DOHH2 (cell line): ENCODE results near the gene PGA4.
"Not testable (repeated sequence)": the region's sequence is repeated elsewhere in the genome, so short reads cannot be mapped to it uniquely, and the experiment has no call there.

Source experiments
- H3F3A ChIP-seq: fragments of 200-600 bp; sonication (generic), shearing (Covaris generic); 2 replicates; pipeline ENCODE4 v1.6.0; 2016; ENCODE audit warnings: antibody characterized with exemption, mild to moderate bottlenecking; ENCODE audit not compliant: control insufficient read depth, insufficient read depth
- H3K27ac ChIP-seq: fragments of 200-600 bp; sonication (generic); 2 replicates; pipeline ENCODE4 v1.5.1; 2014; ENCODE audit warnings: low read depth, mild to moderate bottlenecking, low read length, moderate library complexity
- H3K27me3 ChIP-seq: fragments of 200-600 bp; sonication (generic); 2 replicates; pipeline ENCODE4 v1.6.1; 2014; ENCODE audit warnings: mild to moderate bottlenecking, low read length, mixed read lengths; ENCODE audit not compliant: control insufficient read depth
- H3K36me3 ChIP-seq: fragments of 200-600 bp; sonication (generic); 2 replicates; pipeline ENCODE4 v1.6.1; 2014; ENCODE audit warnings: mild to moderate bottlenecking, low read length, moderate library complexity, mixed read lengths; ENCODE audit not compliant: control insufficient read depth
- H3K4me1 ChIP-seq: fragments of 200-600 bp; sonication (generic); 2 replicates; pipeline ENCODE4 v1.6.1; 2014; ENCODE audit warnings: mild to moderate bottlenecking, low read length, mixed read lengths; ENCODE audit not compliant: control insufficient read depth
- H3K4me2 ChIP-seq: fragments of 200-600 bp; sonication (generic); 2 replicates; pipeline ENCODE4 v1.6.0; 2014; ENCODE audit warnings: mild to moderate bottlenecking, low read length, moderate library complexity
- H3K4me3 ChIP-seq: fragments of 200-600 bp; sonication (generic); 2 replicates; pipeline ENCODE4 v1.5.1; 2014; ENCODE audit warnings: mild to moderate bottlenecking, low read length, mixed read lengths
- H3K79me2 ChIP-seq: fragments of 200-600 bp; sonication (generic); 2 replicates; pipeline ENCODE4 v1.6.1; 2014; ENCODE audit warnings: mild to moderate bottlenecking, low read length, mixed read lengths; ENCODE audit not compliant: control insufficient read depth
- H3K9me2 ChIP-seq: fragments of 200-600 bp; sonication (generic); replicated peaks from 2 replicates; pipeline ENCODE4 v1.6.1; 2014; ENCODE audit warnings: mild to moderate bottlenecking, low read length, mixed read lengths; ENCODE audit not compliant: control insufficient read depth
- H3K9me3 ChIP-seq: fragments of 200-600 bp; sonication (generic); 2 replicates; pipeline ENCODE4 v1.6.1; 2014; ENCODE audit warnings: antibody characterized with exemption, low read length, mixed read lengths; ENCODE audit not compliant: control insufficient read depth, insufficient read depth
- H4K20me1 ChIP-seq: fragments of 200-600 bp; sonication (generic); 2 replicates; pipeline ENCODE4 v1.6.0; 2014; ENCODE audit warnings: low read depth, mild to moderate bottlenecking, antibody characterized with exemption, low read length, moderate library complexity; ENCODE audit not compliant: control insufficient read depth, insufficient read depth
- EZH2phosphoT487 ChIP-seq: fragments of 200-600 bp; sonication (generic); IDR thresholded peaks from 2 replicates; pipeline ENCODE4 v1.6.1; 2017; ENCODE audit warnings: borderline replicate concordance, mild to moderate bottlenecking, antibody characterized with exemption, low read length, moderate library complexity, mixed read lengths
- TF ChIP-seq, protein P1 (sequence below): fragments of 200-600 bp; sonication (generic); IDR thresholded peaks from one replicate; pipeline ENCODE4 v1.5.1; 2014; ENCODE audit warnings: antibody characterized with exemption, mild to moderate bottlenecking, low read depth, low read length; ENCODE audit not compliant: poor library complexity, severe bottlenecking

PGA4 gene

DNA sequence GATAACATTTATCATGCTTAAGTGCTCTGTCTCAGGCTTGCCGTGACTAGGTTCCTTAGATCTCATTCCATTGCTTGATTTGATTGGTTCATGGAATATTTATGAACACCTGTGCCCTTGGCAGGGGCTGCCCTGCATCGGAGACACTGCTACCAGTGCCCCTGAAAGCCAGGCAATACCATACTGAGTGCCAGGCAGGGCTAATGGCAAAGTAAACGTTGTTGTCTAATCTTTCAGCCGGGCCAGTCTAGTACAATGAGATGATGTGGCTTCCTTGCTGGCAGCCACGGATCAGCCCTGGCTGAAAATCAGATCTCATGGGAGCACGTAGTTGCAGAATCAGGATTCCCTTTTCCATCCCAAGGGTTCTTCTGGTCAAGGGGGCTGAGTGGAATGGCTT lies 23.8 kb upstream of the PGA4 start:
- no peak overlapping the region for H3K4me3 ChIP-seq
- H4K20me1 ChIP-seq, result no peaks in the 10 kb centered on the region
- no peak overlapping the region for H3K4me2 ChIP-seq
- TF ChIP-seq, protein P1, sequence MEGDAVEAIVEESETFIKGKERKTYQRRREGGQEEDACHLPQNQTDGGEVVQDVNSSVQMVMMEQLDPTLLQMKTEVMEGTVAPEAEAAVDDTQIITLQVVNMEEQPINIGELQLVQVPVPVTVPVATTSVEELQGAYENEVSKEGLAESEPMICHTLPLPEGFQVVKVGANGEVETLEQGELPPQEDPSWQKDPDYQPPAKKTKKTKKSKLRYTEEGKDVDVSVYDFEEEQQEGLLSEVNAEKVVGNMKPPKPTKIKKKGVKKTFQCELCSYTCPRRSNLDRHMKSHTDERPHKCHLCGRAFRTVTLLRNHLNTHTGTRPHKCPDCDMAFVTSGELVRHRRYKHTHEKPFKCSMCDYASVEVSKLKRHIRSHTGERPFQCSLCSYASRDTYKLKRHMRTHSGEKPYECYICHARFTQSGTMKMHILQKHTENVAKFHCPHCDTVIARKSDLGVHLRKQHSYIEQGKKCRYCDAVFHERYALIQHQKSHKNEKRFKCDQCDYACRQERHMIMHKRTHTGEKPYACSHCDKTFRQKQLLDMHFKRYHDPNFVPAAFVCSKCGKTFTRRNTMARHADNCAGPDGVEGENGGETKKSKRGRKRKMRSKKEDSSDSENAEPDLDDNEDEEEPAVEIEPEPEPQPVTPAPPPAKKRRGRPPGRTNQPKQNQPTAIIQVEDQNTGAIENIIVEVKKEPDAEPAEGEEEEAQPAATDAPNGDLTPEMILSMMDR, result no peak
- TF ChIP-seq EZH2phosphoT487, result no peak
- no peaks in the 10 kb centered on the region for H3K79me2 ChIP-seq
- H3K9me2 ChIP-seq, result no peaks in the 10 kb centered on the region
- no peaks in the 10 kb centered on the region for H3K4me1 ChIP-seq
- no peaks in the 10 kb centered on the region for H3F3A ChIP-seq
- no peaks in the 10 kb centered on the region for H3K9me3 ChIP-seq
- no peaks in the 10 kb centered on the region for H3K36me3 ChIP-seq
- H3K27ac ChIP-seq, result no peak overlapping the region
- 0 out of 2 replicates have a peak, but pooled peaks cover 2% of the 10 kb centered on the region for H3K27me3 ChIP-seq

DNA sequence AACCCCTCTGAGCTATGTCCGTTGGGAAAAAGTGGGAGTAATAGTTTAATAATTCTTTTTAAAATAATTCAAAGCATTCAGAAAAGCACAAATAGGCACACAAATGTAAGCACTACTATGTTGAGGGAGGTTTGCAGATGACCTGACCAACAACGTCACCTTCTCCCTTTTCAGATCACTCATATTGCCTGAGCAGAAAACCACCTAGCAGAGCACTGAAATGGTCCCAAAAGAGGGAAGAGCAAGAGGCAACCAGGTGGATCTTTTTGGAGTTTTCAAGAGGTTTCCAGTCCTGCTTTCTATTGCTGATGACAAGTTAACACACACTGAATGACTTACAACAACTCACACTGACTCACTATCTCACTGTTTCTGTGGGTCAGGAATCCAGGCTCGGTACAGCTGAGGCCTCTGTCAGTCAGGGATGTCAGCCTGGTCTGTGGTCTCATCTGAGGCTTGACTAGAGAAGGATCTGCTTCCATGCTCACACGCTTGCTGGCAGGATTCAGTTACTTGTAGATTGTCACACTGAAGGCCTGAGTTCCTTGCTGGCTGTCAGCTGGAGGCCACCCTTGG lies 23.1 kb upstream of the PGA4 start:
- Histone ChIP-seq H3K36me3 (no peaks in the 10 kb centered on the region), H3F3A (no peaks in the 10 kb centered on the region), H3K27me3 (0 out of 2 replicates have a peak, but pooled peaks cover 2% of the 10 kb centered on the region), H3K4me1 (no peaks in the 10 kb centered on the region), H3K79me2 (no peaks in the 10 kb centered on the region), H3K9me3 (no peaks in the 10 kb centered on the region), H3K4me3 (no peak overlapping the region), H3K27ac (no peak overlapping the region), H4K20me1 (no peaks in the 10 kb centered on the region), H3K4me2 (no peak overlapping the region), H3K9me2 (no peaks in the 10 kb centered on the region)
- no peak for TF ChIP-seq EZH2phosphoT487
- TF ChIP-seq, protein P1, result no peak

DNA sequence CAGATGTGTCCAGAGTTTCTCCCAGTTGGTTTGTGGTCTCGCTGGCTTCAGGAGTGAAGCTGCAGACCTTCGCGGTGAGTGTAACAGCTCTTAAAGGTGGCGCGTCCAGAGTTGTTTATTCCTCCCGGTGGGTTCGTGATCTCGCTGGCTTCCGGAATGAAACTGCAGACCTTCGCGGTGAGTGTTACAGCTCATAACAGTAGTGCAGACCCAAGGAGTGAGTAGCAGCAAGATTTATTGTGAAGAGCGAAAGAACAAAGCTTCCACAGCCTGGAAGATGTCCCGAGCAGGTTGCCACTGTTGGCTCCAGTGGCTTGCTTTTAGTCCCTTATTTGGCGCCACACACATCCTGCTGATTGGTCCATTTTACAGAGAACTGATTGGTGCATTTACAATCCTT lies 20.7 kb upstream of the PGA4 start:
- Histone ChIP-seq H3K79me2 (no peaks in the 10 kb centered on the region), H3K4me2 (no peak overlapping the region), H3K4me1 (no peaks in the 10 kb centered on the region), H3K9me3 (no peaks in the 10 kb centered on the region), H3K9me2 (no peaks in the 10 kb centered on the region), H3K4me3 (no peak overlapping the region), H3K27ac (no peak overlapping the region), H3F3A (no peaks in the 10 kb centered on the region), H3K27me3 (0 out of 2 replicates have a peak, but pooled peaks cover 2% of the 10 kb centered on the region), H4K20me1 (no peaks in the 10 kb centered on the region), H3K36me3 (no peaks in the 10 kb centered on the region)
- TF ChIP-seq EZH2phosphoT487, result no peak
- TF ChIP-seq, protein P1, result no peak

DNA sequence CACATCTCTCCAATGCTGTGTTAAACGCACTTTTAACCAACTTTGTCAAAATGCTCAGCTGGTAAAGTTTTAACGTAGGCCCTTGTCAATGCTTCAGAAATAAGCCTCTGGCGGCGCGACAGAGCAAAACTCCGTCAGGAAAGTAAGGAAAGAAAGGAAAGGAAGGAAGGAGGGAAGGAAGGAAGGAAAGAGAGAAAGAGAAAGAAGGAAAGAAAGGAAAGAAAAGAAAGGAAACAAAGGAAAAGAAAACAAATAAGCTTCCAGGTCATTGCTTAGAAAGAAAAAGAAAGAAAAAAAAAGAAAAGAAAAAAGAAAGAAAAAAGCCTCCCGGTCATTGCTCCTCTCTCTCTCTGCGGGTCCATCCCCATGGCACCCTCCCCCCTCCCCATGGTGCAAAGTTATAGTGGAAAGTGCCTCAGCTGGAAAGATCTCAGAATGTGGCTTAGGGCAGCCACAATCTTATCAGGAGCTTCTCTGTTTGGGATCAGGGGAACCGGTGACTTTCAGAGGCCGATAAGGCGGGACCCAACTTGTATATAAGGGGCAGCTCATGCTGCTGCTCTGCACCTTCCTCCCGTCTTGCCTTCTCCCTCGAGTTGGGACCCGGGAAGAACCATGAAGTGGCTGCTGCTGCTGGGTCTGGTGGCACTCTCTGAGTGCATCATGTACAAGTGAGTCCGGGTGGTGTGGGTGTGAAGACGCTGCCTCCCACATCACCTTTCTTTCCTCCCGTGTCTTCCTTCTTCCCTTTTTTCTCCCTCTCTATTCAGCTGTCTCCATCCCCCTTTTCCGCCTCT lies 19.0 kb upstream of the PGA4 start, which contains the start of gene PGA3:
PGA3 (plus strand) TSS at position 566 of the 797 bp plus-strand sequence; CDS start at position 616, 50 bp downstream.
- not testable (repeated sequence) for H3K27ac ChIP-seq, H3K4me3 ChIP-seq, H3K79me2 ChIP-seq, H3K9me3 ChIP-seq, H3K4me2 ChIP-seq, H4K20me1 ChIP-seq, H3K27me3 ChIP-seq, H3K4me1 ChIP-seq, H3K9me2 ChIP-seq, H3F3A ChIP-seq, H3K36me3 ChIP-seq

DNA sequence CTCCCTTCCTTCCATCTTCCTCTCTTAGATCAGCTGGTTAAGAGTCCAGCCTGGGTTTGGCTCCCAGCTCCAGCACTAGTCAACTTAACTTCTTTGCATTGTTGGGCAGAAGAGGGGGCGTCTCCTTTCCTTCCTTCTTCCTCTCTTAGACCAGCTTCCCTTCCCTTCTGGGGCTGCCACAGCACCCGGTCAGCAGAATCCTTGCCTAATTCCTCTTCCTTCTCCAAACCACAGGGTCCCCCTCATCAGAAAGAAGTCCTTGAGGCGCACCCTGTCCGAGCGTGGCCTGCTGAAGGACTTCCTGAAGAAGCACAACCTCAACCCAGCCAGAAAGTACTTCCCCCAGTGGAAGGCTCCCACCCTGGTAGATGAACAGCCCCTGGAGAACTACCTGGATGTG lies 18.3 kb upstream of the PGA4 start:
- H3F3A ChIP-seq, H3K4me1 ChIP-seq, H3K9me2 ChIP-seq, H3K4me2 ChIP-seq, H3K4me3 ChIP-seq, H3K79me2 ChIP-seq, H3K27ac ChIP-seq, H3K36me3 ChIP-seq, H3K9me3 ChIP-seq, H4K20me1 ChIP-seq, H3K27me3 ChIP-seq: not testable (repeated sequence)
